HAP-1 (cell line): Measurements from ENCODE around the gene DNAJC6.
A peak's percentile ranks its signal among the peaks of the same experiment; 100 is the strongest.
"Not testable (repeated sequence)": the region's sequence is repeated elsewhere in the genome, so short reads cannot be mapped to it uniquely, and the experiment has no call there.

Experiments
- DNase-seq, 2 experiments: peaks; one replicate each; pipeline ENCODE4 v3.0.0-alpha.2; 2016 to 2020; ENCODE audit warnings: low spot score in 2 of 2
- H3K27me3 ChIP-seq: fragments of 250-450 bp; sonication (Bioruptor Pico); 2 replicates; pipeline ENCODE4 v1.5.1; 2020; ENCODE audit warnings: low read depth, mild to moderate bottlenecking, moderate library complexity
- H3K36me3 ChIP-seq: fragments of 250-450 bp; sonication (Bioruptor Pico); replicated peaks from 2 replicates; pipeline ENCODE4 v1.5.1; 2020; ENCODE audit warnings: mild to moderate bottlenecking
- H3K4me1 ChIP-seq: fragments of 250-450 bp; sonication (Bioruptor Pico); 2 replicates; pipeline ENCODE4 v1.5.1; 2020; ENCODE audit warnings: mild to moderate bottlenecking
- H3K4me3 ChIP-seq: fragments of 250-450 bp; sonication (Bioruptor Pico); 2 replicates; pipeline ENCODE4 v1.5.1; 2020; ENCODE audit warnings: mild to moderate bottlenecking, moderate library complexity
- H3K9me3 ChIP-seq: fragments of 250-450 bp; sonication (Bioruptor Pico); 2 replicates; pipeline ENCODE4 v1.5.1; 2020; ENCODE audit warnings: mild to moderate bottlenecking, moderate library complexity
- in situ Hi-C: fragments of 300-500 bp; cut with MboI; formaldehyde crosslinking; loops from 3 replicates; pipeline ENCODE4 v1.14.3; 2020; ENCODE audit warnings: low sequenced_read_pairs, inconsistent platforms, mixed read lengths

The DNAJC6 gene

DNA sequence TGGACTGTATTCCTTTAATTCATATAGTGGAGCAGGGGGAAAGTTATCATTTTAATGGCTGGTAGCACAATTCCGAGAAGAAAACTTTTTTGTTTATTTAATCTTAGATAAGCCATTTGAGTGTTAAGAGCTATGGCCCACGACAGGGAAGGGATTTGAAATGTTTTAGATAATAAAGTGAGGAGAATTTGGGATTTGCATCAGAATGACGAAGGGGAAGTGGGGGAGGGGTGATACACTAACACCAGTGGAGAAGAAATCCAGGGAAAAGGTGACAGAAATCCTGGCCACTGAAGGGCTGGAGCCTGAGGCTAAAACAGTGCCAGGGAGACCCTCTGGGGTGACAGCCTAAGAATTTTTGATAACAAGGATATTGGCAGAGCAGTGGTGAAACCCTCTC, 132.1 kb downstream of the DNAJC6 start:
- in situ Hi-C loops = no loop called here
- Histone ChIP-seq H3K27me3 (no peaks in the 10 kb centered on the region), H3K9me3 (no peaks in the 10 kb centered on the region), H3K4me3 (no peak overlapping the region), H3K36me3 (no peaks in the 10 kb centered on the region), H3K4me1 (no peaks in the 10 kb centered on the region; the same call in none of the 2 replicates)
- no peak for DNase-seq

DNA sequence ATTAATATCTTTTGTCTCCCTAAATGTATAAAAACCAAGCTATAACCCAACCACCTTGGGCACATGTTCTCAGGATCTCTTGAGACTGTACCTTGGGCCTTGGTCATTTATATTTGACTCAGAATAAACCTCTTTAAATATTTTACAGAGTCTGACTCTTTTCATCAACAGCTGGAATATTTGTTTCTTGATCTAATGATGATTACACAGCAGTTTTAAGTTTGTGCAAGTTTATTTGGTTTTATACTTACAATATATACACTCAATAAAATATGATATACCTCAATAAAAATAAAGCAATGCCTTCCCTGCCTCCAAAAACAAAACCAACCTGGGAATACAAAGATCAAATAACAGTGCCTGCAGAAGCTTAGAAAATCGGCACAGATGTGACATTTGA, 133.1 kb downstream of the DNAJC6 start:
- H3K4me1 ChIP-seq = no peaks in the 10 kb centered on the region; the same call in none of the 2 replicates
- in situ Hi-C loops = no loop called here
- no peaks in the 10 kb centered on the region for H3K9me3 ChIP-seq
- DNase-seq = no peak
- H3K27me3 ChIP-seq = no peaks in the 10 kb centered on the region
- H3K36me3 ChIP-seq = no peaks in the 10 kb centered on the region
- no peak overlapping the region for H3K4me3 ChIP-seq

DNA sequence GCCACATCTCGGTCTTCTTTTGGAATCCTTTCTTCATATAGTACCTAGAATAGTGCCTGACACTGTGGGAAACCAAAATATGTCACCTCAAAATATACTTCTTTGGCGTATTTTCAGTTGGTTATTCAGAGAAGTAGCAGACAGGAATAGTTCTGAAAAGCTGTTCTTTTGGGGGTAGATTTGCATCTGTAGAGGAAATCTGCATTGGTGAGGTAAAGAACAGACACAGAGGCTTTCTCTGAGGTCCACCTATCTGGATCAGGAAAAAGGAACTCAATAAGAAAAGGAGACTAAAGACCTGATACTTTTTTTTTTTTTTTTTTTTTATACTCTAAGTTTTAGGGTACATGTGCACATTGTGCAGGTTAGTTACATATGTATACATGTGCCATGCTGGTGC, 134.3 kb downstream of the DNAJC6 start:
- no peak for DNase-seq
- in situ Hi-C loops = no loop called here
- no peaks in the 10 kb centered on the region for H3K9me3 ChIP-seq
- no peaks in the 10 kb centered on the region for H3K36me3 ChIP-seq
- H3K4me3 ChIP-seq = no peak overlapping the region
- no peaks in the 10 kb centered on the region for H3K27me3 ChIP-seq
- H3K4me1 ChIP-seq = no peaks in the 10 kb centered on the region; the same call in none of the 2 replicates

DNA sequence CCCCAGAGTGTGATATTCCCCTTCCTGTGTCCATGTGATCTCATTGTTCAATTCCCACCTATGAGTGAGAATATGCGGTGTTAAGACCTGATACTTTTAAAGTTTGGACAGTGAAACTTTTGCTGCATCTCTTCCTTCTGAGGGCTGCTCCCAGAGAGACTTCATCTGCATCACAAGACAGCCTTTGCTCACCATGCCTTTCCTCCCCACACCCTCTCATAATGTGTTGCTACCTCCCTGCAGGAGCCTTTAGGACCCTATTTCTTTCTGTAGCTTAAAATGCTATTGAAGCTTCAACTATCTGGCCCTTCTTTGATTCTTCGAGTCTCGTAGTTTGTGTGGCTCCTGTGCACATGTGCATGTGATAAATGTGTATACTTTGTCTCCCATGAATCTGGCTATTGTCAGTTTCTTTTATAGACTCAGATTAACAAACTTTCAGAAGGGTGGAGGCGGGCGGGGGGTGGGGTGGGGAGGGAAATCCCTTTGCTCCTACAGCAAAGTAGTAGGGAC, 134.8 kb downstream of the DNAJC6 start:
- in situ Hi-C loops = no loop called here
- H3K4me3 ChIP-seq = no peak overlapping the region
- DNase-seq = no peak

GRCh38 chr1:65445837-65446236, 136.5 kb downstream of the DNAJC6 start:
- no peaks in the 10 kb centered on the region for H3K27me3 ChIP-seq
- no peaks in the 10 kb centered on the region for H3K9me3 ChIP-seq
- H3K36me3 ChIP-seq = no peaks in the 10 kb centered on the region
- DNase-seq = no peak
- no peaks in the 10 kb centered on the region; the same call in 1 of the 2 replicates for H3K4me1 ChIP-seq
- no peak overlapping the region for H3K4me3 ChIP-seq
- in situ Hi-C loops = no loop called here

More for the DNA sequence above, 134.8 kb downstream of the DNAJC6 start:
- Histone ChIP-seq H3K36me3 (no peaks in the 10 kb centered on the region), H3K27me3 (no peaks in the 10 kb centered on the region), H3K4me1 (no peaks in the 10 kb centered on the region; the same call in 1 of the 2 replicates), H3K9me3 (no peaks in the 10 kb centered on the region)

GRCh38 chr1:65449214-65449823, 140.0 kb downstream of the DNAJC6 start:
- in situ Hi-C loops = no loop called here
- H3K4me3 ChIP-seq = no peak overlapping the region

DNA sequence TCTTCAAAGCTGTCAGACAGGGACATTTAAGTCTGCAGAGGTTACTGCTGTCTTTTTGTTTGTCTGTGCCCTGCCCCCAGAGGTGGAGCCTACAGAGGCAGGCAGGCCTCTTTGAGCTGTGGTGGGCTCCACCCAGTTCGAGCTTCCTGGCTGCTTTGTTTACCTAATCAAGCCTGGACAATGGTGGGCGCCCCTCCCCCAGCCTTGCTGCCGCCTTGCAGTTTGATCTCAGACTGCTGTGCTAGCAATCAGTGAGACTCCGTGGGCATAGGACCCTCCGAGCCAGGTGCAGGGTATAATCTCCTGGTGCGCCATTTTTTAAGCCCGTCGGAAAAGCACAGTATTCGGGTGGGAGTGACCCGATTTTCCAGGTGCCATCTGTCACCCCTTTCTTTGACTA, 146.3 kb downstream of the DNAJC6 start:
- in situ Hi-C loops, H3K9me3 ChIP-seq, H3K27me3 ChIP-seq, H3K4me3 ChIP-seq, H3K36me3 ChIP-seq, H3K4me1 ChIP-seq: not testable (repeated sequence)
- peak in 1 of 2 experiments; percentile 69 for DNase-seq

More at GRCh38 chr1:65449214-65449823, 140.0 kb downstream of the DNAJC6 start:
- Histone ChIP-seq H3K4me1 (no peaks in the 10 kb centered on the region), H3K9me3 (no peaks in the 10 kb centered on the region), H3K36me3 (no peaks in the 10 kb centered on the region), H3K27me3 (no peaks in the 10 kb centered on the region)
- DNase-seq = no peak

DNA sequence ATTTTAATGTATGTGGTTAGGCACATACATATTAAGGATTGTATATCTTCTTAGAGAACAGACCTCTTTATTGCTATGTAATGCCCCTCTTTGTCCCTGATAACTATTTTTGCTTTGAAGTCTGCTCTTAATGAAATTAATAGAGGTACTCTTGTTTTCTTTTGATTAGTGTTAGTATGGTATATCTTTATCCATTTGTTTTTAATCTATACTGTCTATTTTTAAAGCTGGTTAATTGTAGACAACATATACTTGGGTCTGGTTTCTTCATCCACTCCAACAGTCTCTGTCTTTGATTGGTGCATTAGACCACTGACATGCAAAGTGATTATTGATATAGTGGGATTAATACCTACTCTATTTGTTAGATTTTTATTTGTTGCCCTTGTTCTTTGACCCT, 147.1 kb downstream of the DNAJC6 start:
- DNase-seq = no peak
- in situ Hi-C loops = no loop called here
- Histone ChIP-seq H3K4me1 (no peaks in the 10 kb centered on the region; the same call in 1 of the 2 replicates), H3K4me3 (no peak overlapping the region), H3K27me3 (no peaks in the 10 kb centered on the region), H3K9me3 (no peaks in the 10 kb centered on the region), H3K36me3 (no peaks in the 10 kb centered on the region)

GRCh38 chr1:65457868-65458267, 148.5 kb downstream of the DNAJC6 start:
- no peak overlapping the region for H3K4me3 ChIP-seq
- no peaks in the 10 kb centered on the region for H3K36me3 ChIP-seq
- in situ Hi-C loops = no loop called here
- H3K9me3 ChIP-seq = no peaks in the 10 kb centered on the region
- no peak for DNase-seq
- H3K4me1 ChIP-seq = no peaks in the 10 kb centered on the region; the same call in 1 of the 2 replicates
- H3K27me3 ChIP-seq = no peaks in the 10 kb centered on the region

DNA sequence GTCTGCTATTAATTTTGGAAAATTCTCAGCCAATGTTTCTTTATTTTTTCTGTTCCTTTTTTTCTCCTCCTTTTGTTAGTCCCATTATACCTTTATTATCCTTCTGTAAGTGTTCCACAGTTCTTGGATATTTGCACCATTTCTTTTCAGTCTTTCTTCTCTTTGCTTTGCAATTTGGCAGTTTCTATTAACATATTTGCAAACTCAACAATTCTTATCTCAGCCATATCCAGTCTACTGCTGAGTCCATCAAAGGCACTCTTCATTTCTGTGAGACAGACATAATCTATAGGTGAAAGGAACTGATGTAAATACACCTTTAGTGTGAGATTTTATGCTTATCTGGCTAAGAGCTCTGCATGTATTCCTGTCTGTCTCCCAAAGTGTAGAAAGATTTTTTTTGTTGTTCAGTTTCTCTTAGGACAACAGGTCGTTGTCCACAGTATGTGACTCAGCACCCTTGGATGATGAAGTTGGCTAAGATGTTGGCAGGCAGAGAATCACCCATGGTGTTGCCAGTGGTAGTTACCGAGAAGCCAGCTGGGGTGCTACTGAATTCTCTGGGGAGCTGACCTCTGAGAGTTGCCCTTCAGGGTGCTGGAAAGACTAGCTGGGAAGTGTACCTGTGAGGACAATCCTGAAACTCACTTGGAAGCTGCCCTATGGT, 149.5 kb downstream of the DNAJC6 start:
- Histone ChIP-seq H3K9me3 (peaks cover 2% of the 10 kb centered on the region; the same call in 1 of the 2 replicates), H3K4me1 (no peaks in the 10 kb centered on the region; the same call in 1 of the 2 replicates), H3K27me3 (no peaks in the 10 kb centered on the region), H3K4me3 (no peak overlapping the region), H3K36me3 (no peaks in the 10 kb centered on the region)
- in situ Hi-C loops = no loop called here
- DNase-seq = no peak

- in situ Hi-C loops = no loop called here
- no peaks in the 10 kb centered on the region for H3K27me3 ChIP-seq
- no peaks in the 10 kb centered on the region for H3K36me3 ChIP-seq
- peaks cover 2% of the 10 kb centered on the region; the same call in 1 of the 2 replicates for H3K9me3 ChIP-seq
- DNase-seq = peak in 1 of 2 experiments; percentile 25
- H3K4me1 ChIP-seq = no peaks in the 10 kb centered on the region; the same call in 1 of the 2 replicates
- no peak overlapping the region for H3K4me3 ChIP-seq
These were observed 150.0 kb downstream of the DNAJC6 start for GRCh38 chr1:65459397-65459768.
